Calu3 (cell line): ENCODE data around the gene EMC8. TPM values are rescaled to one million over a fixed set of nuclear protein-coding genes. Genes with fewer than 3 reads are reported as not detected.

Source experiments
- BruUV-seq: library from RNA; stranded (reverse); fragments of 400-500 nt; replicated peaks from 2 replicates; lab custom pipeline; 2021; lab: Mats Ljungman, UMichigan
- CTCF ChIA-PET: fragments of 300-600 bp; sonication (Branson Sonifier 250); formaldehyde crosslinking; loops from one replicate; lab custom pipeline; 2022; ENCODE audit warnings: antibody characterized with exemption; lab: Charles Lee
- DNase-seq: peaks from one replicate; pipeline ENCODE4 v3.0.0; 2022
- H3K27ac Mint-ChIP-seq: one replicate; pipeline ENCODE4 v1.8.0; 2022; ENCODE audit warnings: mixed read lengths; ENCODE audit not compliant: unreplicated experiment
- H3K27me3 Mint-ChIP-seq: one replicate; pipeline ENCODE4 v1.8.0; 2022; ENCODE audit warnings: mixed read lengths; ENCODE audit not compliant: unreplicated experiment
- H3K36me3 Mint-ChIP-seq: one replicate; pipeline ENCODE4 v1.8.0; 2022; ENCODE audit warnings: mild to moderate bottlenecking, moderate library complexity, mixed read lengths; ENCODE audit not compliant: insufficient read depth, unreplicated experiment
- H3K4me1 Mint-ChIP-seq: one replicate; pipeline ENCODE4 v1.8.0; 2022; ENCODE audit warnings: mild to moderate bottlenecking, low read depth, mixed read lengths; ENCODE audit not compliant: unreplicated experiment
- H3K4me3 Mint-ChIP-seq: one replicate; pipeline ENCODE4 v1.8.0; 2022; ENCODE audit warnings: mild to moderate bottlenecking, low read depth, moderate library complexity, mixed read lengths; ENCODE audit not compliant: unreplicated experiment
- H3K9me3 Mint-ChIP-seq: one replicate; pipeline ENCODE4 v1.8.0; 2022; ENCODE audit warnings: low read depth, mixed read lengths; ENCODE audit not compliant: unreplicated experiment
- CTCF ChIP-seq: fragments of 200-600 bp; IDR thresholded peaks from one replicate; pipeline ENCODE4 v1.8.0; 2022; ENCODE audit warnings: antibody characterized with exemption; ENCODE audit not compliant: unreplicated experiment
- intact Hi-C: fragments of 100-400 bp; cut with micrococcal nuclease; formaldehyde crosslinking; loops from one replicate; pipeline ENCODE4 v1.10.0; 2022; ENCODE audit not compliant: unreplicated experiment
- total RNA-seq: library from RNA; stranded (reverse); gene quantifications from 2 replicates; pipeline ENCODE4 v1.2.3, GENCODE V29; 2022

Gene EMC8
- total RNA-seq, 1 experiment from 2014 or later, result 62.7 TPM

- CTCF ChIA-PET, result no interaction called here
- Mint-ChIP-seq H3K4me1 (no peaks in the 10 kb centered on the region), H3K36me3 (no peaks in the 10 kb centered on the region), H3K9me3 (no peaks in the 10 kb centered on the region), H3K4me3 (no peak overlapping the region), H3K27ac (no peak overlapping the region), H3K27me3 (peaks cover 50% of the 10 kb centered on the region)
- intact Hi-C loops, result no loop called here
- no peak for TF ChIP-seq CTCF
- no peak for DNase-seq
- no TSS peak for BruUV-seq
Observed at GRCh38 chr16:85826686-85827247, 27.4 kb upstream of the EMC8 start.

GRCh38 chr16:85825326-85825725, 26.0 kb upstream of the EMC8 start:
- no peaks in the 10 kb centered on the region for H3K36me3 Mint-ChIP-seq
- CTCF ChIA-PET, result no interaction called here
- peak; percentile 53 for TF ChIP-seq CTCF
- H3K27me3 Mint-ChIP-seq, result peaks cover 42% of the 10 kb centered on the region
- no peak overlapping the region for H3K4me3 Mint-ChIP-seq
- no TSS peak for BruUV-seq
- no peak for DNase-seq
- intact Hi-C loops, result no loop called here
- no peak overlapping the region for H3K27ac Mint-ChIP-seq
- no peaks in the 10 kb centered on the region for H3K4me1 Mint-ChIP-seq
- H3K9me3 Mint-ChIP-seq, result no peaks in the 10 kb centered on the region

- no peaks in the 10 kb centered on the region for H3K4me1 Mint-ChIP-seq
- no peaks in the 10 kb centered on the region for H3K36me3 Mint-ChIP-seq
- no peak overlapping the region for H3K27ac Mint-ChIP-seq
- no peak for DNase-seq
- CTCF ChIA-PET, result interaction anchor here (0.8 to 1.0 kb wide), 2 partner anchors 13 to 162 kb away, joined by 3 read pairs; no protein-coding TSS in a partner anchor
- TF ChIP-seq CTCF, result no peak
- no peaks in the 10 kb centered on the region for H3K9me3 Mint-ChIP-seq
- intact Hi-C loops, result no loop called here
- no TSS peak for BruUV-seq
- no peak overlapping the region for H3K4me3 Mint-ChIP-seq
- H3K27me3 Mint-ChIP-seq, result peaks cover 42% of the 10 kb centered on the region
Observed at GRCh38 chr16:85824161-85825135, 25.1 kb upstream of the EMC8 start.

GRCh38 chr16:85823328-85823920, 24.1 kb upstream of the EMC8 start:
- BruUV-seq, result no TSS peak
- H3K27ac Mint-ChIP-seq, result no peak overlapping the region
- DNase-seq, result no peak
- CTCF ChIA-PET, result interaction anchor here (0.8 to 1.0 kb wide), 2 partner anchors 14 to 163 kb away, joined by 3 read pairs; no protein-coding TSS in a partner anchor
- H3K4me1 Mint-ChIP-seq, result no peaks in the 10 kb centered on the region
- H3K9me3 Mint-ChIP-seq, result no peaks in the 10 kb centered on the region
- TF ChIP-seq CTCF, result no peak
- intact Hi-C loops, result no loop called here
- H3K36me3 Mint-ChIP-seq, result no peaks in the 10 kb centered on the region
- no peak overlapping the region for H3K4me3 Mint-ChIP-seq
- peaks cover 39% of the 10 kb centered on the region for H3K27me3 Mint-ChIP-seq
